Ramos (cell line): ENCODE measurements around the gene FUT3.
"Not testable (repeated sequence)": the region's sequence is repeated elsewhere in the genome, so short reads cannot be mapped to it uniquely, and the experiment has no call there.

Experiments
- in situ Hi-C: fragments of 300-500 bp; cut with MboI; formaldehyde crosslinking; loops from one replicate; pipeline ENCODE4 v1.14.3; 2022; ENCODE audit warnings: low sequenced_read_pairs; ENCODE audit not compliant: unreplicated experiment

FUT3 gene

GRCh38 chr19:5851302-5851701 lies at the start of gene FUT3:
TSS of gene FUT3 (minus strand) at chr19:5851449.
- in situ Hi-C loops, result no loop called here

GRCh38 chr19:5900976-5901375 lies 49.7 kb upstream of the FUT3 start:
- in situ Hi-C loops, result no loop called here

- in situ Hi-C loops, result no loop called here
Measured at GRCh38 chr19:5899728-5900526, 48.7 kb upstream of the FUT3 start.

GRCh38 chr19:5897189-5897969 lies 46.1 kb upstream of the FUT3 start:
- in situ Hi-C loops, result no loop called here

GRCh38 chr19:5896365-5897076 lies 45.3 kb upstream of the FUT3 start:
- in situ Hi-C loops, result no loop called here

GRCh38 chr19:5895890-5896289 lies 44.6 kb upstream of the FUT3 start:
- in situ Hi-C loops, result no loop called here

GRCh38 chr19:5895409-5895808 lies 44.2 kb upstream of the FUT3 start:
- in situ Hi-C loops, result no loop called here

- in situ Hi-C loops, result loop anchor here (5.0 kb wide), 1 partner anchor 93 kb away; no protein-coding TSS in a partner anchor
Measured at GRCh38 chr19:5894704-5895349, 43.6 kb upstream of the FUT3 start.

GRCh38 chr19:5893907-5894703 lies 42.9 kb upstream of the FUT3 start:
- in situ Hi-C loops, result loop anchor here (5.0 kb wide), 1 partner anchor 92 kb away; no protein-coding TSS in a partner anchor

- in situ Hi-C loops, result loop anchor here (5.0 kb wide), 1 partner anchor 91 kb away; no protein-coding TSS in a partner anchor
Measured at GRCh38 chr19:5893296-5893903, 42.2 kb upstream of the FUT3 start.

- in situ Hi-C loops, result loop anchor here (5.0 kb wide), 1 partner anchor 91 kb away; no protein-coding TSS in a partner anchor
Measured at GRCh38 chr19:5892772-5893275, 41.6 kb upstream of the FUT3 start.

GRCh38 chr19:5891938-5892771 lies 40.9 kb upstream of the FUT3 start:
- in situ Hi-C loops, result loop anchor here (5.0 kb wide), 1 partner anchor 90 kb away; no protein-coding TSS in a partner anchor

- in situ Hi-C loops, result loop anchor here (5.0 kb wide), 1 partner anchor 89 kb away; no protein-coding TSS in a partner anchor
Measured at GRCh38 chr19:5891572-5891937, 40.3 kb upstream of the FUT3 start.

GRCh38 chr19:5890099-5890498 lies 38.9 kb upstream of the FUT3 start:
- in situ Hi-C loops, result loop anchor here (5.0 kb wide), 1 partner anchor 88 kb away; no protein-coding TSS in a partner anchor

GRCh38 chr19:5889288-5889971 lies 38.2 kb upstream of the FUT3 start:
- in situ Hi-C loops, result no loop called here

- in situ Hi-C loops, result not testable (repeated sequence)
Measured at GRCh38 chr19:5884065-5884811, 33.0 kb upstream of the FUT3 start.
